GM23338 (cell line): ENCODE measurements around the gene SNAPC3. TPM values are rescaled to one million over a fixed set of nuclear protein-coding genes. Genes with fewer than 3 reads are reported as not detected.

ENCODE experiments used
- ATAC-seq: fragments of 200-7000 bp; cut with Tn5 transposase; 3 replicates; pipeline ENCODE4 v1.9.1; 2020
- DNase-seq: peaks from one replicate; pipeline ENCODE4 v3.0.0-alpha.2; 2015; ENCODE audit warnings: low spot score
- H2AFZ ChIP-seq: fragments of 200-600 bp; sonication (generic); 2 replicates; pipeline ENCODE4 v1.8.0; 2016; ENCODE audit warnings: antibody characterized with exemption, mild to moderate bottlenecking, moderate library complexity
- H3F3A ChIP-seq: fragments of 200-600 bp; sonication (generic); replicated peaks from 2 replicates; pipeline ENCODE4 v1.8.0; 2017; ENCODE audit warnings: antibody characterized with exemption, mixed run types, low read depth
- H3K27ac ChIP-seq: fragments of 200-600 bp; sonication (generic); 2 replicates; pipeline ENCODE4 v1.6.1; 2016; ENCODE audit warnings: low read depth
- H3K27me3 ChIP-seq: fragments of 200-600 bp; sonication (generic); 2 replicates; pipeline ENCODE4 v1.8.0; 2016; ENCODE audit warnings: mild to moderate bottlenecking, mixed run types, moderate library complexity; ENCODE audit not compliant: insufficient read depth
- H3K36me3 ChIP-seq: fragments of 200-600 bp; sonication (generic); 2 replicates; pipeline ENCODE4 v1.8.0; 2016; ENCODE audit warnings: mild to moderate bottlenecking; ENCODE audit not compliant: insufficient read depth
- H3K4me1 ChIP-seq: fragments of 200-600 bp; sonication (generic); 2 replicates; pipeline ENCODE4 v1.8.0; 2016; ENCODE audit warnings: mild to moderate bottlenecking, moderate library complexity; ENCODE audit not compliant: insufficient read depth
- H3K4me2 ChIP-seq: fragments of 200-600 bp; sonication (generic); 2 replicates; pipeline ENCODE4 v1.7.1; 2017; ENCODE audit warnings: mixed run types
- H3K4me3 ChIP-seq: fragments of 200-600 bp; sonication (generic); 2 replicates; pipeline ENCODE4 v1.6.1; 2016; ENCODE audit warnings: mixed run types
- H3K79me2 ChIP-seq: fragments of 200-600 bp; sonication (generic); replicated peaks from 2 replicates; pipeline ENCODE4 v1.8.0; 2017; ENCODE audit warnings: mild to moderate bottlenecking; ENCODE audit not compliant: insufficient read depth
- H3K9me2 ChIP-seq: fragments of 200-600 bp; sonication (generic); 2 replicates; pipeline ENCODE4 v1.8.0; 2017; ENCODE audit not compliant: insufficient read depth
- H4K20me1 ChIP-seq: fragments of 200-600 bp; sonication (generic); replicated peaks from 2 replicates; pipeline ENCODE4 v1.8.0; 2017; ENCODE audit warnings: mild to moderate bottlenecking; ENCODE audit not compliant: insufficient read depth
- H3K27ac Mint-ChIP-seq: 2 replicates; pipeline ENCODE4 v1.8.0; 2020; ENCODE audit warnings: inconsistent platforms, mild to moderate bottlenecking, moderate library complexity, mixed read lengths
- H3K27me3 Mint-ChIP-seq: 3 replicates; pipeline ENCODE4 v1.8.0; 2022; ENCODE audit warnings: low read depth, mild to moderate bottlenecking, moderate library complexity, mixed read lengths, inconsistent platforms; ENCODE audit not compliant: insufficient read depth, poor library complexity
- H3K36me3 Mint-ChIP-seq: 3 replicates; pipeline ENCODE4 v1.8.0; 2021; ENCODE audit warnings: low read depth, mild to moderate bottlenecking, inconsistent platforms, moderate library complexity, mixed read lengths
- H3K4me1 Mint-ChIP-seq: 3 replicates; pipeline ENCODE4 v1.8.0; 2020; ENCODE audit warnings: mild to moderate bottlenecking, inconsistent platforms, mixed read lengths
- H3K4me3 Mint-ChIP-seq: 3 replicates; pipeline ENCODE4 v1.8.0; 2021; ENCODE audit warnings: moderate library complexity, mild to moderate bottlenecking, inconsistent platforms, mixed read lengths
- H3K9me3 Mint-ChIP-seq: 3 replicates; pipeline ENCODE4 v1.8.0; 2020; ENCODE audit warnings: moderate library complexity, mild to moderate bottlenecking, inconsistent platforms, mixed read lengths
- CREB1 ChIP-seq: fragments of 250-450 bp; sonication (Bioruptor Pico); IDR thresholded peaks from 2 replicates; pipeline ENCODE4 v1.5.0; 2020; ENCODE audit warnings: low read depth, mild to moderate bottlenecking, moderate library complexity
- JUNB ChIP-seq: IDR thresholded peaks from one replicate; pipeline ENCODE4 v1.6.1; 2016; ENCODE audit warnings: antibody characterized with exemption; ENCODE audit not compliant: unreplicated experiment
- NANOG ChIP-seq: IDR thresholded peaks from 2 replicates; pipeline ENCODE4 v1.6.1; 2016; ENCODE audit warnings: antibody characterized with exemption, borderline replicate concordance
- POLR2AphosphoS5 ChIP-seq: IDR thresholded peaks from 2 replicates; pipeline ENCODE4 v1.6.1; 2016; ENCODE audit warnings: antibody characterized with exemption, low read depth
- REST ChIP-seq: IDR thresholded peaks from one replicate; pipeline ENCODE4 v1.6.1; 2018; ENCODE audit warnings: antibody characterized with exemption; ENCODE audit not compliant: unreplicated experiment
- ZNF462 ChIP-seq: fragments of 250-450 bp; sonication (Bioruptor Pico); IDR thresholded peaks from 2 replicates; pipeline ENCODE4 v1.5.0; 2020; ENCODE audit warnings: mild to moderate bottlenecking, moderate library complexity
- polyA plus RNA-seq: library from polyadenylated mRNA; unstranded; fragments of >200 nt; fragmentation: Nextera tagmentation; extraction: Ambion mirVana; gene quantifications from 2 replicates; pipeline ENCODE4 v1.2.1, GENCODE V29; 2016
- total RNA-seq: library from RNA; depleted of rRNA; stranded (reverse); fragments of >200 nt; shearing (Covaris generic); gene quantifications from 2 replicates; pipeline ENCODE4 v1.2.3, GENCODE V29; 2014

Gene SNAPC3
- total and polyA plus RNA-seq, 2 experiments from 2014 or later = 20.9 to 35.2 TPM

- no peaks in the 10 kb centered on the region for H3K4me1 Mint-ChIP-seq
- DNase-seq (no peak), ATAC-seq (no peak)
- Histone ChIP-seq H2AFZ (no peak overlapping the region), H3K36me3 (no peaks in the 10 kb centered on the region), H3K79me2 (no peaks in the 10 kb centered on the region), H4K20me1 (no peaks in the 10 kb centered on the region), H3K27ac (no peak overlapping the region), H3K4me2 (no peak overlapping the region), H3F3A (no peaks in the 10 kb centered on the region), H3K4me1 (no peaks in the 10 kb centered on the region), H3K27me3 (no peaks in the 10 kb centered on the region), H3K9me2 (no peaks in the 10 kb centered on the region), H3K4me3 (no peak overlapping the region)
- no peaks in the 10 kb centered on the region; the same call in 2 of the 3 replicates for H3K36me3 Mint-ChIP-seq
- TF ChIP-seq POLR2AphosphoS5 = no peak
- no peak for TF ChIP-seq JUNB
- no peak for TF ChIP-seq CREB1
- TF ChIP-seq REST = no peak
- TF ChIP-seq NANOG = no peak
- no peak for TF ChIP-seq ZNF462 (CRISPR knock-in tag)
- H3K4me3 Mint-ChIP-seq = no peak overlapping the region
- H3K27ac Mint-ChIP-seq = no peak overlapping the region
- H3K27me3 Mint-ChIP-seq = peaks cover 2% of the 10 kb centered on the region
- H3K9me3 Mint-ChIP-seq = no peaks in the 10 kb centered on the region
These were observed 36.2 kb upstream of the SNAPC3 start for GRCh38 chr9:15386465-15386864.
